Fibroblast of skin of back (primary cell): Measurements from ENCODE around the gene PSENEN.
"Not testable (repeated sequence)": the region's sequence is repeated elsewhere in the genome, so short reads cannot be mapped to it uniquely, and the experiment has no call there.

ENCODE experiments used
- DNase-seq: peaks from one replicate; pipeline ENCODE4 v3.0.0-alpha.2; 2013

Gene PSENEN

GRCh38 chr19:35789978-35790944, 44.8 kb downstream of the PSENEN start:
- no peak for DNase-seq

GRCh38 chr19:35790981-35791813, 45.7 kb downstream of the PSENEN start:
- no peak for DNase-seq

- no peak for DNase-seq
Measured at GRCh38 chr19:35791814-35792279, 46.4 kb downstream of the PSENEN start.

- no peak for DNase-seq
Measured at GRCh38 chr19:35792312-35792711, 46.9 kb downstream of the PSENEN start.

GRCh38 chr19:35792888-35793287, 47.4 kb downstream of the PSENEN start:
- DNase-seq: no peak

GRCh38 chr19:35793381-35794165, 48.1 kb downstream of the PSENEN start:
- DNase-seq: peak; percentile 50

GRCh38 chr19:35795564-35795963, 50.1 kb downstream of the PSENEN start:
- not testable (repeated sequence) for DNase-seq
